ENCODE results near the gene KCNA1. TPM values are rescaled to one million over a fixed set of nuclear protein-coding genes. Genes with fewer than 3 reads are reported as not detected.
"Not testable (repeated sequence)": the region's sequence is repeated elsewhere in the genome, so short reads cannot be mapped to it uniquely, and the experiment has no call there.

The KCNA1 gene
- total RNA-seq, 2 donors from 2014 or later, result not detected

GRCh38 chr12:4873947-4874346 is 35.8 kb upstream of the KCNA1 start:
- no peak for DNase-seq

GRCh38 chr12:4874671-4875070 is 35.0 kb upstream of the KCNA1 start:
- no peak overlapping the region for H3K27ac ChIP-seq (ENCODE audit: low read depth, low read length)
- Mint-ChIP-seq H3K36me3 (ENCODE audit: low read depth) (no peaks in the 10 kb centered on the region), H3K27me3 (ENCODE audit: insufficient read depth) (peaks cover 60% of the 10 kb centered on the region), H3K27ac (no peak overlapping the region), H3K9me3 (peaks cover 18% of the 10 kb centered on the region), H3K4me3 (no peak overlapping the region), H3K4me1 (no peaks in the 10 kb centered on the region)
- no peaks in the 10 kb centered on the region for H3K36me3 ChIP-seq (ENCODE audit: control insufficient read depth, insufficient read depth, low read length)
- H3K4me1 ChIP-seq (ENCODE audit: control insufficient read depth, insufficient read depth, low read length), result no peaks in the 10 kb centered on the region
- H3K9ac ChIP-seq (ENCODE audit: extremely low read depth, low read length, poor library complexity, severe bottlenecking), result no peak overlapping the region
- TF ChIP-seq CTCF (conservative IDR thresholded peaks at IDR 0.05), result no peak
- H3K9me3 ChIP-seq (ENCODE audit: control insufficient read depth, low read length), result peaks cover 20% of the 10 kb centered on the region
- no peak overlapping the region for H3K4me3 ChIP-seq (ENCODE audit: low read length)
- 75% methylated on average over 2 of the region's 2 CpGs; no CpG with 5 or more reads in 1 of the 2 experiments for WGBS, 2 experiments (ENCODE audit: insufficient coverage in 1 of 2, insufficient read length in 1 of 2)
- no peak for DNase-seq
- peaks cover 55% of the 10 kb centered on the region for H3K27me3 ChIP-seq (ENCODE audit: control insufficient read depth, insufficient read depth, low read length, poor library complexity, severe bottlenecking)

More at GRCh38 chr12:4873947-4874346, 35.8 kb upstream of the KCNA1 start:
- Mint-ChIP-seq H3K4me3 (no peak overlapping the region), H3K9me3 (peaks cover 11% of the 10 kb centered on the region), H3K36me3 (ENCODE audit: low read depth) (no peaks in the 10 kb centered on the region), H3K4me1 (no peaks in the 10 kb centered on the region), H3K27ac (no peak overlapping the region), H3K27me3 (ENCODE audit: insufficient read depth) (peaks cover 63% of the 10 kb centered on the region)
- H3K9ac ChIP-seq (ENCODE audit: extremely low read depth, low read length, poor library complexity, severe bottlenecking), result no peak overlapping the region
- no peak overlapping the region for H3K27ac ChIP-seq (ENCODE audit: low read depth, low read length)
- peaks cover 62% of the 10 kb centered on the region for H3K27me3 ChIP-seq (ENCODE audit: control insufficient read depth, insufficient read depth, low read length, poor library complexity, severe bottlenecking)
- H3K9me3 ChIP-seq (ENCODE audit: control insufficient read depth, low read length), result peaks cover 13% of the 10 kb centered on the region
- H3K4me1 ChIP-seq (ENCODE audit: control insufficient read depth, insufficient read depth, low read length), result no peaks in the 10 kb centered on the region
- no peak for TF ChIP-seq CTCF (conservative IDR thresholded peaks at IDR 0.05)
- H3K36me3 ChIP-seq (ENCODE audit: control insufficient read depth, insufficient read depth, low read length), result no peaks in the 10 kb centered on the region
- no peak overlapping the region for H3K4me3 ChIP-seq (ENCODE audit: low read length)
- no CpG with 5 or more reads among the region's 1 CpG for WGBS, 2 experiments (ENCODE audit: insufficient coverage in 1 of 2, insufficient read length in 1 of 2)

GRCh38 chr12:4879481-4879880 is 30.2 kb upstream of the KCNA1 start:
- not testable (repeated sequence) for H3K4me3 Mint-ChIP-seq; H3K4me3 ChIP-seq (ENCODE audit: low read length); H3K27ac Mint-ChIP-seq; DNase-seq; H3K36me3 Mint-ChIP-seq (ENCODE audit: low read depth); H3K36me3 ChIP-seq (ENCODE audit: control insufficient read depth, insufficient read depth, low read length); H3K4me1 ChIP-seq (ENCODE audit: control insufficient read depth, insufficient read depth, low read length); H3K27ac ChIP-seq (ENCODE audit: low read depth, low read length); H3K4me1 Mint-ChIP-seq; H3K9ac ChIP-seq (ENCODE audit: extremely low read depth, low read length, poor library complexity, severe bottlenecking)
- Mint-ChIP-seq H3K27me3 (ENCODE audit: insufficient read depth) (peaks cover 75% of the 10 kb centered on the region), H3K9me3 (peaks cover 43% of the 10 kb centered on the region)
- peaks cover 30% of the 10 kb centered on the region for H3K9me3 ChIP-seq (ENCODE audit: control insufficient read depth, low read length)
- peaks cover 40% of the 10 kb centered on the region for H3K27me3 ChIP-seq (ENCODE audit: control insufficient read depth, insufficient read depth, low read length, poor library complexity, severe bottlenecking)
- WGBS, 2 experiments (ENCODE audit: insufficient coverage in 1 of 2, insufficient read length in 1 of 2), result 89 to 100% methylated on average over 2 of the region's 2 CpGs

Measured in endodermal cell (in vitro differentiated cells).